ENCODE results near the gene SAMD14. TPM values are rescaled to one million over a fixed set of nuclear protein-coding genes. Genes with fewer than 3 reads are reported as not detected.

Gene SAMD14
- total and polyA plus RNA-seq, 10 of the 15 experiments (the other 5 are each of a cell fraction or from before 2014, with no cell fraction given) = 0.06 to 1.7 (median 0.25) TPM; not detected in 3

GRCh38 chr17:50076221-50076590 is 53.8 kb downstream of the SAMD14 start (continued):
- TF ChIP-seq REST (IDR thresholded peaks at IDR 0.05; ENCODE audit: low read depth, low read length) (no peak), MXI1 (IDR thresholded peaks at IDR 0.05; ENCODE audit: low read depth, low read length) (no peak)

GRCh38 chr17:50075446-50076032 is 54.4 kb downstream of the SAMD14 start:
- SMC1A ChIA-PET (ENCODE audit: uncharacterized antibody, unreplicated experiment) = no interaction called here
- DNase-seq (ENCODE audit: low read depth, low spot score) (no peak), FAIRE-seq (no peak), ATAC-seq (no peak)
- H3K27me3 ChIP-seq (replicated peaks in 1 of 2; ENCODE audit: control insufficient read depth in 2 of 2, insufficient read depth in 2 of 2, low read length in 1 of 2) = no peaks in the 10 kb centered on the region
- CTCF ChIA-PET = interaction anchor here (2.0 kb wide), 1 partner anchor 17 kb away, joined by 5 read pairs; no protein-coding TSS in a partner anchor
- RAD21 ChIA-PET (ENCODE audit: unreplicated experiment) = no interaction called here
- peaks cover 0 to 4% of the 10 kb centered on the region in 2 experiments; a peak in 2 of 4 replicates for H3K36me3 ChIP-seq (ENCODE audit: control insufficient read depth in 2 of 2, insufficient read depth in 2 of 2, low read length in 1 of 2)
- no peak overlapping the region for H3K4me3 ChIP-seq
- no peaks in the 10 kb centered on the region for H3K79me2 ChIP-seq (ENCODE audit: control insufficient read depth, insufficient read depth, low read length)
- in situ Hi-C loops (cut with MboI) (no loop called here), intact Hi-C loops (cut with micrococcal nuclease; ENCODE audit: unreplicated experiment) (no loop called here)
- H4K20me1 ChIP-seq (ENCODE audit: control insufficient read depth, insufficient read depth) = no peaks in the 10 kb centered on the region
- no peak overlapping the region for H3K27ac ChIP-seq (ENCODE audit: control insufficient read depth, insufficient read depth)
- H3K4me1 ChIP-seq (ENCODE audit: control insufficient read depth, insufficient read depth, low read length) = peaks cover 5% of the 10 kb centered on the region; the same call in 1 of the 2 replicates
- H3K4me2 ChIP-seq (ENCODE audit: control insufficient read depth, insufficient read depth) = no peak overlapping the region
- POLR2A ChIA-PET = no interaction called here
- no peaks in the 10 kb centered on the region; the same call in 2 of the 3 replicates for H3K9me3 ChIP-seq (replicated peaks; ENCODE audit: control insufficient read depth, insufficient read depth, low read length)
- H3K9ac ChIP-seq (ENCODE audit: control insufficient read depth, insufficient read depth, low read length) = no peak overlapping the region
- 89% methylated on average over 16 of the region's 16 CpGs for WGBS (ENCODE audit: insufficient coverage, insufficient replicate concordance, low lambda C conversion rate, missing lambda C conversion rate)
- no TSS peak for BruUV-seq (replicated peaks)
- H2AFZ ChIP-seq (ENCODE audit: control insufficient read depth, low read depth, low read length) = no peak overlapping the region
- TF ChIP-seq MTA2 (IDR thresholded peaks at IDR 0.05; ENCODE audit: low read depth) (no peak), CBFB (IDR thresholded peaks at IDR 0.05; ENCODE audit: low read depth) (no peak), ATF2 (IDR thresholded peaks at IDR 0.05; ENCODE audit: low read length) (no peak), BMI1 (IDR thresholded peaks at IDR 0.05; ENCODE audit: borderline replicate concordance) (no peak), NKRF (conservative IDR thresholded peaks at IDR 0.05) (no peak), PKNOX1 (IDR thresholded peaks at IDR 0.05) (no peak), HSF1 (IDR thresholded peaks at IDR 0.05; ENCODE audit: low read depth, low read length) (no peak), ELK1 (IDR thresholded peaks at IDR 0.05; ENCODE audit: low read depth, low read length) (no peak), HDGF (IDR thresholded peaks at IDR 0.05) (no peak)

Data from GM12878 (cell line).